GM12878 (cell line): ENCODE results near the gene FAM8A1.

Experiments used
- EZH2 ChIP-seq: IDR thresholded peaks from 2 replicates; pipeline ENCODE4 v1.6.1; 2012; ENCODE audit warnings: low read depth, mild to moderate bottlenecking, control low read depth, inconsistent platforms, low read length, borderline replicate concordance; ENCODE audit not compliant: control insufficient read depth
- MEF2B ChIP-seq: fragments of 450-650 bp; IDR thresholded peaks from 2 replicates; pipeline ENCODE4 v1.6.1; 2018; ENCODE audit warnings: mild to moderate bottlenecking, moderate library complexity; ENCODE audit not compliant: partially characterized antibody, poor library complexity, severe bottlenecking
- ZNF274 ChIP-seq: IDR thresholded peaks from one replicate; pipeline ENCODE4 v1.8.0; 2011; ENCODE audit not compliant: insufficient read length, insufficient read depth

DNA sequence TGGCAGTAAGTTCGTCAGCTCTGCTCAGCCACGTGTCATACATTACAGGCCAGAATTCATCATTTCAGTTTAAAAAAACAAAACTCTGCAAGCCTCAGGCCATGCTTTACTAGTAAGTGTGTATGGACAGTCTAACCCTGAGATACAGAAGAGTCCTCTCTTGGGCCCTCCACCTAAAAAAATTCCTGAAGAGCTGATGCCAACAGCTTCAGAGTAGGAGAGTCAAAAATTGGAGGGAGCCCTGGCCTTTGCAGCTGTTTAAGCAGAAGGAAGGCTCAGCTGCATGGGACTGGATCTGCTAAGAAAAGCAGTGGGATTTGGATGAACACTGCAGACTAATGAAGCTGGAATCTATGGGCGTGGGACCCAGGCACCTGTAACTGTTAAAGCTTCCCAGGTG lies 47.2 kb upstream of the FAM8A1 start:
- no peak for TF ChIP-seq ZNF274
- no peak for TF ChIP-seq MEF2B
- no peak for TF ChIP-seq EZH2
